Measurements from ENCODE around the gene GNA14. TPM values are rescaled to one million over a fixed set of nuclear protein-coding genes. Genes with fewer than 3 reads are reported as not detected.

Gene GNA14
- total RNA-seq, 1 experiment from 2014 or later = not detected

- POLR2A ChIA-PET = no interaction called here
Measured at GRCh38 chr9:77546376-77546950, 101.7 kb downstream of the GNA14 start.

GRCh38 chr9:77544546-77544945 is 103.6 kb downstream of the GNA14 start:
- peaks cover 12% of the 10 kb centered on the region for H3K9me3 Mint-ChIP-seq (ENCODE audit: unreplicated experiment)
- intact Hi-C loops (cut with micrococcal nuclease) = no loop called here
- CTCF ChIA-PET = interaction anchor here (0.6 kb wide), 1 partner anchor 13 kb away, joined by 5 read pairs; no protein-coding TSS in a partner anchor
- peaks cover 19% of the 10 kb centered on the region for H3K27me3 Mint-ChIP-seq (ENCODE audit: insufficient read depth, unreplicated experiment)
- POLR2A ChIA-PET = no interaction called here
- DNase-seq (ENCODE audit: unreplicated experiment) = no peak
- TF ChIP-seq CTCF (IDR thresholded peaks at IDR 0.05; ENCODE audit: unreplicated experiment) = no peak
- no peak overlapping the region for H3K4me3 Mint-ChIP-seq (ENCODE audit: unreplicated experiment)
- no peaks in the 10 kb centered on the region for H3K4me1 Mint-ChIP-seq (ENCODE audit: insufficient read depth, unreplicated experiment)
- no peaks in the 10 kb centered on the region for H3K36me3 Mint-ChIP-seq (ENCODE audit: insufficient read depth, unreplicated experiment)
- no peak overlapping the region for H3K27ac Mint-ChIP-seq (ENCODE audit: low read depth, unreplicated experiment)
- BruUV-seq (replicated peaks) = no TSS peak

More at GRCh38 chr9:77546376-77546950, 101.7 kb downstream of the GNA14 start:
- CTCF ChIA-PET = no interaction called here
- Mint-ChIP-seq H3K27ac (ENCODE audit: low read depth, unreplicated experiment) (no peak overlapping the region), H3K9me3 (ENCODE audit: unreplicated experiment) (peaks cover 2% of the 10 kb centered on the region), H3K4me3 (ENCODE audit: unreplicated experiment) (no peak overlapping the region), H3K36me3 (ENCODE audit: insufficient read depth, unreplicated experiment) (no peaks in the 10 kb centered on the region), H3K27me3 (ENCODE audit: insufficient read depth, unreplicated experiment) (no peaks in the 10 kb centered on the region), H3K4me1 (ENCODE audit: insufficient read depth, unreplicated experiment) (no peaks in the 10 kb centered on the region)
- intact Hi-C loops (cut with micrococcal nuclease) = no loop called here
- TF ChIP-seq CTCF (IDR thresholded peaks at IDR 0.05; ENCODE audit: unreplicated experiment) = no peak
- no TSS peak for BruUV-seq (replicated peaks)
- no peak for DNase-seq (ENCODE audit: unreplicated experiment)

- Mint-ChIP-seq H3K4me1 (ENCODE audit: insufficient read depth, unreplicated experiment) (no peaks in the 10 kb centered on the region), H3K27ac (ENCODE audit: low read depth, unreplicated experiment) (no peak overlapping the region), H3K4me3 (ENCODE audit: unreplicated experiment) (no peak overlapping the region), H3K9me3 (ENCODE audit: unreplicated experiment) (peaks cover 12% of the 10 kb centered on the region), H3K27me3 (ENCODE audit: insufficient read depth, unreplicated experiment) (peaks cover 32% of the 10 kb centered on the region), H3K36me3 (ENCODE audit: insufficient read depth, unreplicated experiment) (no peaks in the 10 kb centered on the region)
- ChIA-PET POLR2A (no interaction called here), CTCF (no interaction called here)
- intact Hi-C loops (cut with micrococcal nuclease) = no loop called here
- no TSS peak for BruUV-seq (replicated peaks)
- no peak for TF ChIP-seq CTCF (IDR thresholded peaks at IDR 0.05; ENCODE audit: unreplicated experiment)
- no peak for DNase-seq (ENCODE audit: unreplicated experiment)
Measured at GRCh38 chr9:77543131-77543822, 104.8 kb downstream of the GNA14 start.

- no TSS peak for BruUV-seq (replicated peaks)
- Mint-ChIP-seq H3K27me3 (ENCODE audit: insufficient read depth, unreplicated experiment) (peaks cover 47% of the 10 kb centered on the region), H3K4me3 (ENCODE audit: unreplicated experiment) (no peak overlapping the region), H3K36me3 (ENCODE audit: insufficient read depth, unreplicated experiment) (no peaks in the 10 kb centered on the region), H3K9me3 (ENCODE audit: unreplicated experiment) (peaks cover 12% of the 10 kb centered on the region), H3K4me1 (ENCODE audit: insufficient read depth, unreplicated experiment) (no peaks in the 10 kb centered on the region), H3K27ac (ENCODE audit: low read depth, unreplicated experiment) (no peak overlapping the region)
- no peak for TF ChIP-seq CTCF (IDR thresholded peaks at IDR 0.05; ENCODE audit: unreplicated experiment)
- ChIA-PET CTCF (no interaction called here), POLR2A (no interaction called here)
- intact Hi-C loops (cut with micrococcal nuclease) = no loop called here
- DNase-seq (ENCODE audit: unreplicated experiment) = no peak
Measured at GRCh38 chr9:77541600-77541999, 106.5 kb downstream of the GNA14 start.

Data from MCF 10A (cell line).